ENCODE data around the gene RBM5.
A peak's percentile ranks its signal among the peaks of the same experiment; 100 is the strongest.

Gene RBM5

GRCh38 chr3:50088725-50089608, at the start of gene RBM5:
Gene RBM5, plus strand, starts transcription at chr3:50088919. Its CDS starts 1,516 bp downstream, at chr3:50090435.
- TF ChIP-seq CTCF (IDR thresholded peaks at IDR 0.05; ENCODE audit: unreplicated experiment in 3 of 3) = no peak
- Mint-ChIP-seq H3K4me1 (peaks cover 16% of the 10 kb centered on the region), H3K36me3 (ENCODE audit: low read depth) (peaks cover 35% of the 10 kb centered on the region), H3K9me3 (peaks cover 7% of the 10 kb centered on the region), H3K27me3 (ENCODE audit: low read depth) (no peaks in the 10 kb centered on the region), H3K4me3 (peak within 1 kb of the TSS; percentile 98 to 99 (median 99)), H3K27ac (peak within 1 kb of the TSS; percentile 93 to 99 (median 97))

GRCh38 chr3:50044976-50045375, 43.7 kb upstream of the RBM5 start:
- peaks cover 9% of the 10 kb centered on the region for H3K4me1 Mint-ChIP-seq
- peaks cover 27% of the 10 kb centered on the region for H3K36me3 Mint-ChIP-seq (ENCODE audit: low read depth)
- no peak overlapping the region for H3K27ac Mint-ChIP-seq
- H3K4me3 Mint-ChIP-seq = no peak overlapping the region
- H3K27me3 Mint-ChIP-seq (ENCODE audit: low read depth) = no peaks in the 10 kb centered on the region
- TF ChIP-seq CTCF (IDR thresholded peaks at IDR 0.05; ENCODE audit: unreplicated experiment in 3 of 3) = no peak
- no peaks in the 10 kb centered on the region for H3K9me3 Mint-ChIP-seq

GRCh38 chr3:50047426-50047825, 41.3 kb upstream of the RBM5 start:
- no peak overlapping the region for H3K27ac Mint-ChIP-seq
- no peak for TF ChIP-seq CTCF (IDR thresholded peaks at IDR 0.05; ENCODE audit: unreplicated experiment in 3 of 3)
- H3K4me3 Mint-ChIP-seq = no peak overlapping the region
- H3K4me1 Mint-ChIP-seq = peaks cover 18% of the 10 kb centered on the region
- no peaks in the 10 kb centered on the region for H3K9me3 Mint-ChIP-seq
- H3K36me3 Mint-ChIP-seq (ENCODE audit: low read depth) = peaks cover 46% of the 10 kb centered on the region
- no peaks in the 10 kb centered on the region for H3K27me3 Mint-ChIP-seq (ENCODE audit: low read depth)

GRCh38 chr3:50050361-50050760, 38.4 kb upstream of the RBM5 start:
- peaks cover 62% of the 10 kb centered on the region for H3K36me3 Mint-ChIP-seq (ENCODE audit: low read depth)
- no peak overlapping the region for H3K4me3 Mint-ChIP-seq
- H3K9me3 Mint-ChIP-seq = no peaks in the 10 kb centered on the region
- TF ChIP-seq CTCF (IDR thresholded peaks at IDR 0.05; ENCODE audit: unreplicated experiment in 3 of 3) = no peak
- peak overlapping the region; percentile 65 to 92 (median 80) for H3K27ac Mint-ChIP-seq
- no peaks in the 10 kb centered on the region for H3K27me3 Mint-ChIP-seq (ENCODE audit: low read depth)
- H3K4me1 Mint-ChIP-seq = peaks cover 18% of the 10 kb centered on the region

GRCh38 chr3:50057756-50058155, 31.0 kb upstream of the RBM5 start:
- peaks cover 79% of the 10 kb centered on the region for H3K36me3 Mint-ChIP-seq (ENCODE audit: low read depth)
- H3K9me3 Mint-ChIP-seq = no peaks in the 10 kb centered on the region
- H3K27ac Mint-ChIP-seq = no peak overlapping the region
- H3K27me3 Mint-ChIP-seq (ENCODE audit: low read depth) = no peaks in the 10 kb centered on the region
- H3K4me1 Mint-ChIP-seq = no peaks in the 10 kb centered on the region
- no peak overlapping the region for H3K4me3 Mint-ChIP-seq
- no peak for TF ChIP-seq CTCF (IDR thresholded peaks at IDR 0.05; ENCODE audit: unreplicated experiment in 3 of 3)

GRCh38 chr3:50068134-50068533, 20.6 kb upstream of the RBM5 start:
- H3K9me3 Mint-ChIP-seq = no peaks in the 10 kb centered on the region
- no peak overlapping the region for H3K27ac Mint-ChIP-seq
- no peaks in the 10 kb centered on the region for H3K27me3 Mint-ChIP-seq (ENCODE audit: low read depth)
- peaks cover 68% of the 10 kb centered on the region for H3K36me3 Mint-ChIP-seq (ENCODE audit: low read depth)
- TF ChIP-seq CTCF (IDR thresholded peaks at IDR 0.05; ENCODE audit: unreplicated experiment in 3 of 3) = no peak
- H3K4me1 Mint-ChIP-seq = no peaks in the 10 kb centered on the region
- H3K4me3 Mint-ChIP-seq = no peak overlapping the region
